GM12892 (cell line): ENCODE results near the gene SDK1.

Experiments used
- POLR2A ChIP-seq: IDR thresholded peaks from 2 replicates; pipeline ENCODE4 v1.6.1; 2011; ENCODE audit warnings: low read depth, low read length, control low read depth
- POLR2AphosphoS5 ChIP-seq: IDR thresholded peaks from 2 replicates; pipeline ENCODE4 v1.6.1; 2011; ENCODE audit warnings: low read depth, low read length, control low read depth
- TAF1 ChIP-seq: IDR thresholded peaks from 2 replicates; pipeline ENCODE4 v1.6.1; 2011; ENCODE audit warnings: low read depth, mild to moderate bottlenecking, control low read depth, low read length, borderline replicate concordance

DNA sequence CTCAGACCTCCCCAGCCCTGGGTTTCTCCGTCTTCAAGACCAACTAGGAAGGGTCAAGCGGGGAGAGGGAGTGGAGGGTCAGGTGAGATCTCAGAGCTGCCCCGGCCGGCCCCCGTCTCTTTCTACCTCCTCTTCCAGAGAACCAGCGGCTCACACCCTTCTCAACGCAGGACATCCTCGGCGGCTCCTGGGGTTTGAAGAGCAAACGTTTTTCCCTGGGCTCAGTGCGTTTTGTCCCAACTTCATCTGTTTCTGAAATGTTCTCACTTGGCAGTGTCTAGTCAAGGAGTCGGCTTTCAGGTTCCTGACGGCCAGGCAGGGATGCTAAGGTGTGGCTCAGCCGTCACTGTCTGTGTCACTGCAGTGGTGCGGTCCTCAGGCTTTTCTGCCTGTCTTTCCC, 964.6 kb downstream of the SDK1 start:
- TF ChIP-seq POLR2A (no peak), POLR2AphosphoS5 (no peak), TAF1 (no peak)
